Naive B cell (primary cell): ENCODE results near the gene SHISAL1. TPM values are rescaled to one million over a fixed set of nuclear protein-coding genes. Genes with fewer than 3 reads are reported as not detected.
"Not testable (repeated sequence)": the region's sequence is repeated elsewhere in the genome, so short reads cannot be mapped to it uniquely, and the experiment has no call there.

ENCODE experiments used
- ATAC-seq, 2 donors: fragments of 150-1000 bp; cut with Tn5 transposase; 2 replicates each; pipeline ENCODE4 v1.10.0; 2021; ENCODE audit warnings: low read depth in 2 of 2, mild to moderate bottlenecking in 2 of 2, moderate library complexity in 2 of 2
- DNase-seq: peaks from one replicate; pipeline ENCODE4 v3.0.0; 2022
- H3K27ac Mint-ChIP-seq, 6 donors: one replicate each; pipeline ENCODE4 v1.8.0; 2020 to 2022; ENCODE audit warnings: mild to moderate bottlenecking in 6 of 6, mixed read lengths in 6 of 6, moderate library complexity in 5 of 6, inconsistent platforms in 2 of 6
- H3K27me3 Mint-ChIP-seq, 3 donors: one replicate each; pipeline ENCODE4 v1.8.0; 2021 to 2022; ENCODE audit warnings: mixed read lengths in 3 of 3, mild to moderate bottlenecking in 1 of 3
- H3K36me3 Mint-ChIP-seq, 2 donors: one replicate each; pipeline ENCODE4 v1.8.0; 2020 to 2022; ENCODE audit warnings: mixed read lengths in 2 of 2, inconsistent platforms in 1 of 2, mild to moderate bottlenecking in 1 of 2
- H3K4me1 Mint-ChIP-seq, 3 donors: one replicate each; pipeline ENCODE4 v1.8.0; 2020 to 2022; ENCODE audit warnings: mixed read lengths in 3 of 3, inconsistent platforms in 1 of 3, mild to moderate bottlenecking in 1 of 3, moderate library complexity in 1 of 3
- H3K4me3 Mint-ChIP-seq, 8 donors: one replicate each; pipeline ENCODE4 v1.8.0; 2020 to 2022; ENCODE audit warnings: mild to moderate bottlenecking in 8 of 8, mixed read lengths in 8 of 8, moderate library complexity in 8 of 8, inconsistent platforms in 2 of 8
- H3K9me3 Mint-ChIP-seq, 7 donors: one replicate each; pipeline ENCODE4 v1.8.0; 2020 to 2022; ENCODE audit warnings: mixed read lengths in 7 of 7, mild to moderate bottlenecking in 5 of 7, inconsistent platforms in 2 of 7, moderate library complexity in 1 of 7
- polyA plus RNA-seq, 6 donors: library from polyadenylated mRNA; unstranded; fragments of 300-500 nt; fragmentation: Illumina TruSeq; gene quantifications; one replicate each; pipeline ENCODE4 v1.2.3, GENCODE V29; 2021; ENCODE audit warnings: low read depth in 6 of 6

The SHISAL1 gene
- polyA plus RNA-seq, 6 donors from 2014 or later = not detected

- DNase-seq (no peak), ATAC-seq (no peak)
- H3K36me3 Mint-ChIP-seq = no peaks in the 10 kb centered on the region
- H3K27me3 Mint-ChIP-seq = peaks cover 0 to 5% (median 0%) of the 10 kb centered on the region in 3 donors
- peaks cover 0 to 2% (median 0%) of the 10 kb centered on the region in 7 donors for H3K9me3 Mint-ChIP-seq
- H3K4me1 Mint-ChIP-seq = no peaks in the 10 kb centered on the region
- H3K4me3 Mint-ChIP-seq = no peak overlapping the region
- no peak overlapping the region for H3K27ac Mint-ChIP-seq
Measured at GRCh38 chr22:44313385-44314006, 745 bp upstream of the SHISAL1 start.

GRCh38 chr22:44311855-44312170 lies 938 bp downstream of the SHISAL1 start:
- no peaks in the 10 kb centered on the region for H3K4me1 Mint-ChIP-seq
- no peaks in the 10 kb centered on the region for H3K36me3 Mint-ChIP-seq
- H3K27ac Mint-ChIP-seq = no peak overlapping the region
- DNase-seq = no peak
- no peak overlapping the region for H3K4me3 Mint-ChIP-seq
- peaks cover 0 to 1% (median 0%) of the 10 kb centered on the region in 3 donors for H3K27me3 Mint-ChIP-seq
- no peaks in the 10 kb centered on the region for H3K9me3 Mint-ChIP-seq
- no peak for ATAC-seq

DNA sequence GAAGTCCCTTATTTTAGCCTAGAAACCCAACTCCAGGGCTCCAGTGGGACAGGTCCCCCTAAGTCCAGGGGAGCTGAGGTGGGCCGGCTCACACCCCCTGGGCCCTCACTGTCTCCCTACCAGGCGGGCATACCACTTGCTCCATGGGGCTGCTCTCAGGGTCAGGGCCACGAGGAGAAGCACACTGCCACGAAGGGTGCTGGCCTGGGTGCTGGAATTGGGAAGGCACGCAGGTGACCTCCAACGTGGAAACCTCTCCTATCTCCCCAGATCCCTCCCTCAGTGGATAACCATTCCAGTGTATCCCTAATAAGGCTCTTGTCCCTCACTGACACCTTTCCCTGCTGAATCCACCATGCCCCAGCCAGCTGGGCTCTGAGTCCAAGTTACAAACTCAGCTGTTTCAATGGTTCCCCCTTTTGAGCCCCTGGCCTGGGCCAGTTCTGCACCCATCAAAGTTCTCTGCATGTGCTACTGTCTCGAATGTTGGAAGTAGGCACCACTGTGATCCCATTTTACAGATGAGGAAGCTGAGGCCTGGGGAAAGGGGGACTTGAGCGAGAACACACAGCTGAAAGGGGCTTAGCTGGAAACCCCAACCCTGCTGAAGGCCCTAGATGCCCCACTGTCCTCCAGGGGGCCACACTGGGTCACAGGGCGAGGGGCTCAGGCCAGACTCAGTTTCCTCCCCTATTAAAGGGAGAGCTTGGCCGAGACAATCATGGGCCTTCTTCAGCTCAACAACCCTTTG lies 1.5 kb downstream of the SHISAL1 start:
- ATAC-seq = no peak
- peaks cover 0 to 7% (median 3%) of the 10 kb centered on the region in 3 donors for H3K27me3 Mint-ChIP-seq
- no peaks in the 10 kb centered on the region for H3K9me3 Mint-ChIP-seq
- H3K27ac Mint-ChIP-seq = no peak overlapping the region
- no peaks in the 10 kb centered on the region for H3K36me3 Mint-ChIP-seq
- no peak overlapping the region for H3K4me3 Mint-ChIP-seq
- no peaks in the 10 kb centered on the region for H3K4me1 Mint-ChIP-seq
- no peak for DNase-seq

GRCh38 chr22:44309647-44310046 lies 3.1 kb downstream of the SHISAL1 start:
- DNase-seq (no peak), ATAC-seq (no peak)
- no peaks in the 10 kb centered on the region for H3K4me1 Mint-ChIP-seq
- H3K36me3 Mint-ChIP-seq = no peaks in the 10 kb centered on the region
- H3K27ac Mint-ChIP-seq = no peak overlapping the region
- peaks cover 0 to 11% (median 6%) of the 10 kb centered on the region in 3 donors for H3K27me3 Mint-ChIP-seq
- no peaks in the 10 kb centered on the region for H3K9me3 Mint-ChIP-seq
- no peak overlapping the region for H3K4me3 Mint-ChIP-seq

DNA sequence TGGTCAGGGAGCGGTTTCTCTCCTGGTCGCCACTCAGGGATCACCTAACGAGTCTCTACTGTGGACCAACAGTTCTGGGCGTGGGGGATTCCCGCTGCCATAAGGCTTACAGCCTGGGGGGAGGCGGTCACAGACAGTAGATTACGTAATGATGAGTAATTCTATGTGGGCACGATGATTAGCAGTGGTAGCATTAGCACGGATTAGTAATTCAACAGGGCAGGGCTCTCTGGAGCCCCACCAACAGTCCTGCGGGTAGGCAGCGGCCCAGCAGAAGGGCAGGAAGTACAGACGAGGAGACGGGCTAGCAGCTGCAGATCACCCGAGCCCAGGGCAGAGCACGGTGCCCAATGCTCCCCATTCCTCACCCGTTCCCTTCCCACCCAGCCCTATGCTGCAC lies 3.6 kb downstream of the SHISAL1 start:
- no peaks in the 10 kb centered on the region for H3K9me3 Mint-ChIP-seq
- peaks cover 0 to 11% (median 6%) of the 10 kb centered on the region in 3 donors for H3K27me3 Mint-ChIP-seq
- DNase-seq (no peak), ATAC-seq (no peak)
- no peak overlapping the region for H3K27ac Mint-ChIP-seq
- H3K36me3 Mint-ChIP-seq = no peaks in the 10 kb centered on the region
- H3K4me3 Mint-ChIP-seq = no peak overlapping the region
- H3K4me1 Mint-ChIP-seq = no peaks in the 10 kb centered on the region

- ATAC-seq (no peak), DNase-seq (no peak)
- Mint-ChIP-seq H3K36me3 (no peaks in the 10 kb centered on the region), H3K27ac (peak overlapping the region in 1 of 6 donors; percentile 93), H3K4me1 (no peaks in the 10 kb centered on the region), H3K9me3 (no peaks in the 10 kb centered on the region), H3K4me3 (no peak overlapping the region), H3K27me3 (peaks cover 0 to 11% (median 6%) of the 10 kb centered on the region in 3 donors)
Measured at GRCh38 chr22:44307509-44308169, 5.1 kb downstream of the SHISAL1 start.

GRCh38 chr22:44305888-44306287 lies 6.9 kb downstream of the SHISAL1 start:
- no peak overlapping the region for H3K27ac Mint-ChIP-seq
- H3K9me3 Mint-ChIP-seq = peaks cover 0 to 2% (median 0%) of the 10 kb centered on the region in 7 donors

DNA sequence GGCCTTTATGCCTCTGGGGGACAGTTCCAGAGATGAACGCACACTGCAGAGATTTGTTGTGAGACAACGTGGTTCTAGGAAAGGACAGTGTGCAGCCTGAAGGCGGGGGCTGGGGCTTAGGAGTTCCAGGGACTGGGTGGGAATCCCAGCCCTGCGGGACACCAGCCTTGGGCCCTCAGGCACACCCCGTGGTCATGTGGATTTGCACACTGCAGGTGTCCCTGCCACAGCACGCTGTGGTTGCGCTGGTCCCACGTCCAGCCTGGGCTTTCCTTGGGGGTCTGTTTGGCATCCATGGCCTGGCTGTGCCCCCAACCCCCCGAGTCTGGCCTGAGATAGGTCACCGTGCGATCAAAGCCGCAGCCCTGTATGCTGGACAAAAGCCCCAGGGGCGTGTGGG lies 7.3 kb downstream of the SHISAL1 start:
- H3K27me3 Mint-ChIP-seq = peaks cover 0 to 26% (median 11%) of the 10 kb centered on the region in 3 donors
- no peaks in the 10 kb centered on the region for H3K36me3 Mint-ChIP-seq
- H3K4me1 Mint-ChIP-seq = no peaks in the 10 kb centered on the region
- peaks cover 0 to 2% (median 0%) of the 10 kb centered on the region in 7 donors for H3K9me3 Mint-ChIP-seq
- no peak overlapping the region for H3K27ac Mint-ChIP-seq
- ATAC-seq (no peak), DNase-seq (no peak)
- no peak overlapping the region for H3K4me3 Mint-ChIP-seq

More at GRCh38 chr22:44305888-44306287, 6.9 kb downstream of the SHISAL1 start:
- Mint-ChIP-seq H3K27me3 (peaks cover 0 to 22% (median 6%) of the 10 kb centered on the region in 3 donors), H3K36me3 (no peaks in the 10 kb centered on the region), H3K4me3 (no peak overlapping the region), H3K4me1 (no peaks in the 10 kb centered on the region)
- ATAC-seq (no peak), DNase-seq (no peak)

GRCh38 chr22:44304911-44305310 lies 7.8 kb downstream of the SHISAL1 start:
- no peak overlapping the region for H3K27ac Mint-ChIP-seq
- H3K4me3 Mint-ChIP-seq = no peak overlapping the region
- peaks cover 0 to 32% (median 16%) of the 10 kb centered on the region in 3 donors for H3K27me3 Mint-ChIP-seq
- H3K4me1 Mint-ChIP-seq = peaks cover 0 to 2% (median 0%) of the 10 kb centered on the region in 3 donors
- H3K36me3 Mint-ChIP-seq = no peaks in the 10 kb centered on the region
- DNase-seq (no peak), ATAC-seq (no peak)
- peaks cover 0 to 2% (median 0%) of the 10 kb centered on the region in 7 donors for H3K9me3 Mint-ChIP-seq

DNA sequence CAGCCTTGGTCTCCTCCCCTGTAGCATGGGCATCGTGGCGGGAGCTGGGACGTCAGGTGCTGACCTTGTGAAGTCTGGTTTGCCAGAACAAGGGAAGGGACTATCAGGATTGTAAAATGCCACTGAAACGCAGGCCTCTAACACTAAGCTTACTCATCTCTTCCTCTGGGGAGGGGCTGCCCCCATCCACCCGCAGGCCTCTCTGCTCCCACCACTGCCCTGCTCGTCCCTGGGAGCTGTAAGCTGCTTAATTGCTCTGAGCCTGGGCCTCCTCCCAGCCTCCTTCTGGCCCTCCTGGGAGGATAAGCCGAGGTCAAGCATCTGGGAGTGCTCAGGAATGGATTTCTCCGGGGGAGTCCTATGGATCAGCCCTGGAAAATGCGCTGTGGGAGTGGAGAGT lies 8.4 kb downstream of the SHISAL1 start:
- peaks cover 3 to 37% (median 21%) of the 10 kb centered on the region in 3 donors for H3K27me3 Mint-ChIP-seq
- H3K27ac Mint-ChIP-seq = no peak overlapping the region
- H3K36me3 Mint-ChIP-seq = no peaks in the 10 kb centered on the region
- no peak overlapping the region for H3K4me3 Mint-ChIP-seq
- peaks cover 0 to 2% (median 0%) of the 10 kb centered on the region in 7 donors for H3K9me3 Mint-ChIP-seq
- DNase-seq (no peak), ATAC-seq (no peak)
- peaks cover 0 to 7% (median 0%) of the 10 kb centered on the region in 3 donors for H3K4me1 Mint-ChIP-seq

- not testable (repeated sequence) for H3K9me3 Mint-ChIP-seq, H3K36me3 Mint-ChIP-seq, ATAC-seq, DNase-seq, H3K27ac Mint-ChIP-seq, H3K4me3 Mint-ChIP-seq, H3K4me1 Mint-ChIP-seq
- peaks cover 3 to 40% (median 21%) of the 10 kb centered on the region in 3 donors for H3K27me3 Mint-ChIP-seq
Measured at GRCh38 chr22:44302363-44302762, 10.4 kb downstream of the SHISAL1 start.

GRCh38 chr22:44301039-44301438 lies 11.7 kb downstream of the SHISAL1 start:
- no peak overlapping the region for H3K4me3 Mint-ChIP-seq
- no peak overlapping the region for H3K27ac Mint-ChIP-seq
- H3K36me3 Mint-ChIP-seq = no peaks in the 10 kb centered on the region
- H3K9me3 Mint-ChIP-seq = peaks cover 0 to 2% (median 0%) of the 10 kb centered on the region in 7 donors
- peaks cover 0 to 7% (median 0%) of the 10 kb centered on the region in 3 donors for H3K4me1 Mint-ChIP-seq
- no peak for DNase-seq
- peaks cover 3 to 31% (median 15%) of the 10 kb centered on the region in 3 donors for H3K27me3 Mint-ChIP-seq
- no peak for ATAC-seq

- no peak overlapping the region for H3K27ac Mint-ChIP-seq
- peaks cover 0 to 1% of the 10 kb centered on the region in 2 donors for H3K36me3 Mint-ChIP-seq
- H3K27me3 Mint-ChIP-seq = peaks cover 3 to 32% (median 15%) of the 10 kb centered on the region in 3 donors
- peaks cover 0 to 7% (median 0%) of the 10 kb centered on the region in 3 donors for H3K4me1 Mint-ChIP-seq
- H3K9me3 Mint-ChIP-seq = peaks cover 0 to 15% (median 7%) of the 10 kb centered on the region in 7 donors
- no peak for DNase-seq
- ATAC-seq = no peak
- no peak overlapping the region for H3K4me3 Mint-ChIP-seq
Measured at GRCh38 chr22:44299124-44299523, 13.6 kb downstream of the SHISAL1 start.
